A673 (cell line): Measurements from ENCODE around the gene STKLD1.

Experiments used
- CTCF ChIP-seq: fragments of 300-800, 200-600 bp; sonication (generic); conservative IDR thresholded peaks from 2 replicates; pipeline ENCODE4 v1.5.1; 2017; ENCODE audit warnings: low read depth, mild to moderate bottlenecking, antibody characterized with exemption, low read length, moderate library complexity, mixed read lengths
- EZH2 ChIP-seq: fragments of 200-600 bp; sonication (generic); IDR thresholded peaks from 2 replicates; pipeline ENCODE4 v1.6.1; 2017; ENCODE audit warnings: borderline replicate concordance, low read depth, mild to moderate bottlenecking, mixed read lengths, antibody characterized with exemption, low read length; ENCODE audit not compliant: poor library complexity, severe bottlenecking

GRCh38 chr9:133429214-133429613 is 53.0 kb downstream of the STKLD1 start:
- TF ChIP-seq CTCF (no peak), EZH2 (no peak)
